ENCODE results near the gene SHISA8. TPM values are rescaled to one million over a fixed set of nuclear protein-coding genes. Genes with fewer than 3 reads are reported as not detected.

Gene SHISA8
- total RNA-seq, 2 donors from 2014 or later: 0.31 to 0.67 TPM

- no peaks in the 10 kb centered on the region for H3K27me3 ChIP-seq
- DNase-seq (ENCODE audit: low spot score): peak; percentile 92
- H3K27ac ChIP-seq: peak within 1 kb of the TSS; percentile 7 to 45
- TF ChIP-seq, protein P1, sequence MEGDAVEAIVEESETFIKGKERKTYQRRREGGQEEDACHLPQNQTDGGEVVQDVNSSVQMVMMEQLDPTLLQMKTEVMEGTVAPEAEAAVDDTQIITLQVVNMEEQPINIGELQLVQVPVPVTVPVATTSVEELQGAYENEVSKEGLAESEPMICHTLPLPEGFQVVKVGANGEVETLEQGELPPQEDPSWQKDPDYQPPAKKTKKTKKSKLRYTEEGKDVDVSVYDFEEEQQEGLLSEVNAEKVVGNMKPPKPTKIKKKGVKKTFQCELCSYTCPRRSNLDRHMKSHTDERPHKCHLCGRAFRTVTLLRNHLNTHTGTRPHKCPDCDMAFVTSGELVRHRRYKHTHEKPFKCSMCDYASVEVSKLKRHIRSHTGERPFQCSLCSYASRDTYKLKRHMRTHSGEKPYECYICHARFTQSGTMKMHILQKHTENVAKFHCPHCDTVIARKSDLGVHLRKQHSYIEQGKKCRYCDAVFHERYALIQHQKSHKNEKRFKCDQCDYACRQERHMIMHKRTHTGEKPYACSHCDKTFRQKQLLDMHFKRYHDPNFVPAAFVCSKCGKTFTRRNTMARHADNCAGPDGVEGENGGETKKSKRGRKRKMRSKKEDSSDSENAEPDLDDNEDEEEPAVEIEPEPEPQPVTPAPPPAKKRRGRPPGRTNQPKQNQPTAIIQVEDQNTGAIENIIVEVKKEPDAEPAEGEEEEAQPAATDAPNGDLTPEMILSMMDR (IDR thresholded peaks at IDR 0.05): peak in 1 of 2 donors; percentile 11
- H3K4me1 ChIP-seq: peaks cover 0 to 8% of the 10 kb centered on the region in 2 donors
- no peaks in the 10 kb centered on the region for H3K36me3 ChIP-seq
- peak within 1 kb of the TSS; percentile 63 to 73 for H3K4me3 ChIP-seq
- H3K9me3 ChIP-seq: no peaks in the 10 kb centered on the region
Observed at GRCh38 chr22:41946629-41947423, 32.0 kb upstream of the SHISA8 start, which contains the start of gene CENPM. TSS of gene CENPM (minus strand) at chr22:41947152. CDS start at chr22:41947076, 76 bp downstream.

GRCh38 chr22:41943661-41944209, 28.9 kb upstream of the SHISA8 start:
- Histone ChIP-seq H3K36me3 (no peaks in the 10 kb centered on the region), H3K9me3 (no peaks in the 10 kb centered on the region), H3K27ac (no peak overlapping the region), H3K4me1 (peaks cover 0 to 31% of the 10 kb centered on the region in 2 donors), H3K4me3 (no peak overlapping the region), H3K27me3 (no peaks in the 10 kb centered on the region)
- DNase-seq (ENCODE audit: low spot score): no peak
- TF ChIP-seq, protein P1 (IDR thresholded peaks at IDR 0.05): no peak

- no peaks in the 10 kb centered on the region for H3K36me3 ChIP-seq
- DNase-seq (ENCODE audit: low spot score): peak; percentile 87
- no peak overlapping the region for H3K4me3 ChIP-seq
- TF ChIP-seq, protein P1 (IDR thresholded peaks at IDR 0.05): peak; percentile 87 to 97
- no peaks in the 10 kb centered on the region for H3K27me3 ChIP-seq
- H3K9me3 ChIP-seq: no peaks in the 10 kb centered on the region
- peak overlapping the region; percentile 8 to 35 for H3K27ac ChIP-seq
- H3K4me1 ChIP-seq: peaks cover 0 to 30% of the 10 kb centered on the region in 2 donors
Observed at GRCh38 chr22:41940832-41941765, 26.2 kb upstream of the SHISA8 start.

GRCh38 chr22:41939981-41940831, 25.3 kb upstream of the SHISA8 start:
- peak overlapping the region; percentile 8 to 35 for H3K27ac ChIP-seq
- H3K4me1 ChIP-seq: peaks cover 0 to 32% of the 10 kb centered on the region in 2 donors
- no peak overlapping the region for H3K4me3 ChIP-seq
- peak; percentile 63 for DNase-seq (ENCODE audit: low spot score)
- H3K36me3 ChIP-seq: no peaks in the 10 kb centered on the region
- no peaks in the 10 kb centered on the region for H3K9me3 ChIP-seq
- no peaks in the 10 kb centered on the region for H3K27me3 ChIP-seq
- TF ChIP-seq, protein P1 (IDR thresholded peaks at IDR 0.05): no peak

DNA sequence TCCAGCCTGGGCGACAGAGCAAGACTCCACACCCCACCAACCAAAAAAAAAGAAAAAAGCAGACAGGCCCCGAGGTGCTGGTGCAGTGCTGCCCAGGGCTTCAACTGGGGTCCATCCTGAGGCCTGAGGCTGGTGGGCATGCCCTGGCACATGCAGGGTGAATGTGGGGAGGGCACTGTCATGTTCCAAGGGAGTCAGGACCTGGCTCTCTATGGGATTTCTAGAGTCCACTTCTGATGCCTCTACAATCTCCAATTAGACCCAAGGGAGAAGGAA, 22.0 kb upstream of the SHISA8 start:
- Histone ChIP-seq H3K27me3 (no peaks in the 10 kb centered on the region), H3K4me1 (peaks cover 0 to 39% of the 10 kb centered on the region in 2 donors), H3K27ac (no peak overlapping the region), H3K36me3 (no peaks in the 10 kb centered on the region), H3K9me3 (no peaks in the 10 kb centered on the region), H3K4me3 (no peak overlapping the region)
- no peak for DNase-seq (ENCODE audit: low spot score)
- TF ChIP-seq, protein P1 (IDR thresholded peaks at IDR 0.05): no peak
